ENCODE measurements around the gene HSPB8.

DNA sequence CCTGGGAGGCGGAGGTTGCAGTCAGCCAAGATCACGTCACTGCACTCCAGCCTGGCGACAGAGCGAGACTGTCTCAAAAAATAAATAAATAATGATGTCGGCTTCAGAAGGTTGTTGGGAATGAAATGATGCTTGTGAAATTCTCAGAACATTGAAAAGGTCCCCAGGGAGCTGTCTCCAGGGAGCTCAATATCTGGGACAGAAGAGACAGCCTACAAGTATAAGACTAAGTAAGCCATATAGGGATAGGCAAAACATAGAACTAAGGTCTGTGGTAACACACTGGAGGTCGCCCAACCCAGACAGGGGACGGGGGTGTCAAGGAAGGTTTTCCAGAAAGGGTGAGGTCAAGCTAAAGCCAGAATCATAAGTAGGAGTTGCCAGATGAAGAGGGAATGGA is 29.5 kb upstream of the HSPB8 start:
- TF ChIP-seq, protein P1, sequence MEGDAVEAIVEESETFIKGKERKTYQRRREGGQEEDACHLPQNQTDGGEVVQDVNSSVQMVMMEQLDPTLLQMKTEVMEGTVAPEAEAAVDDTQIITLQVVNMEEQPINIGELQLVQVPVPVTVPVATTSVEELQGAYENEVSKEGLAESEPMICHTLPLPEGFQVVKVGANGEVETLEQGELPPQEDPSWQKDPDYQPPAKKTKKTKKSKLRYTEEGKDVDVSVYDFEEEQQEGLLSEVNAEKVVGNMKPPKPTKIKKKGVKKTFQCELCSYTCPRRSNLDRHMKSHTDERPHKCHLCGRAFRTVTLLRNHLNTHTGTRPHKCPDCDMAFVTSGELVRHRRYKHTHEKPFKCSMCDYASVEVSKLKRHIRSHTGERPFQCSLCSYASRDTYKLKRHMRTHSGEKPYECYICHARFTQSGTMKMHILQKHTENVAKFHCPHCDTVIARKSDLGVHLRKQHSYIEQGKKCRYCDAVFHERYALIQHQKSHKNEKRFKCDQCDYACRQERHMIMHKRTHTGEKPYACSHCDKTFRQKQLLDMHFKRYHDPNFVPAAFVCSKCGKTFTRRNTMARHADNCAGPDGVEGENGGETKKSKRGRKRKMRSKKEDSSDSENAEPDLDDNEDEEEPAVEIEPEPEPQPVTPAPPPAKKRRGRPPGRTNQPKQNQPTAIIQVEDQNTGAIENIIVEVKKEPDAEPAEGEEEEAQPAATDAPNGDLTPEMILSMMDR (IDR thresholded peaks at IDR 0.05; ENCODE audit: poor library complexity, severe bottlenecking) = no peak
- no peak for TF ChIP-seq POLR2AphosphoS5 (IDR thresholded peaks at IDR 0.05)
- no peak for TF ChIP-seq EZH2 (IDR thresholded peaks at IDR 0.05; ENCODE audit: borderline replicate concordance, insufficient read depth, low read length, poor library complexity, severe bottlenecking)
- no peak for TF ChIP-seq RAD21 (conservative IDR thresholded peaks at IDR 0.05)
